SK-N-SH treated with all-trans-retinoic acid at 6 μM for 48 hours (cell line): ENCODE data around the gene CCDC87.
"Not testable (repeated sequence)": the region's sequence is repeated elsewhere in the genome, so short reads cannot be mapped to it uniquely, and the experiment has no call there.

Experiments used
- ATAC-seq: fragments of 200-7000 bp; cut with Tn5 transposase; 3 replicates; pipeline ENCODE4 v1.9.1; 2020; ENCODE audit warnings: mild to moderate bottlenecking, moderate library complexity
- ARNTL ChIP-seq: fragments of 450-650 bp; formaldehyde crosslinking; IDR thresholded peaks from 2 replicates; pipeline ENCODE4 v1.5.0; 2020; ENCODE audit warnings: low read depth, mild to moderate bottlenecking, moderate library complexity, borderline replicate concordance
- BACH2 ChIP-seq: fragments of 250-450 bp; sonication (Bioruptor Pico); IDR thresholded peaks from 2 replicates; pipeline ENCODE4 v1.9.0; 2021; ENCODE audit warnings: mild to moderate bottlenecking, borderline replicate concordance
- CSDC2 ChIP-seq: fragments of 250-450 bp; sonication (Bioruptor Pico); IDR thresholded peaks from 2 replicates; pipeline ENCODE4 v1.5.0; 2020; ENCODE audit warnings: mild to moderate bottlenecking, moderate library complexity
- ESRRG ChIP-seq: fragments of 250-450 bp; sonication (Bioruptor Pico); IDR thresholded peaks from 2 replicates; pipeline ENCODE4 v1.6.1; 2021; ENCODE audit warnings: mild to moderate bottlenecking
- GLIS3 ChIP-seq: fragments of 250-450 bp; sonication (Bioruptor Pico); IDR thresholded peaks from 2 replicates; pipeline ENCODE4 v1.5.0; 2020; ENCODE audit warnings: mild to moderate bottlenecking, moderate library complexity
- ISL1 ChIP-seq: fragments of 250-450 bp; sonication (Bioruptor Pico); IDR thresholded peaks from 2 replicates; pipeline ENCODE4 v2.1.2; 2022; ENCODE audit warnings: mild to moderate bottlenecking, moderate library complexity
- OSR1 ChIP-seq: fragments of 250-450 bp; sonication (Bioruptor Pico); IDR thresholded peaks from 2 replicates; pipeline ENCODE4 v1.8.0; 2022; ENCODE audit warnings: moderate library complexity, mild to moderate bottlenecking, inconsistent platforms
- PPARA ChIP-seq: fragments of 250-450 bp; sonication (Bioruptor Pico); IDR thresholded peaks from 2 replicates; pipeline ENCODE4 v1.5.0; 2020; ENCODE audit warnings: mild to moderate bottlenecking, borderline replicate concordance
- RARB ChIP-seq: fragments of 250-450 bp; sonication (Bioruptor Pico); IDR thresholded peaks from 2 replicates; pipeline ENCODE4 v1.8.0; 2021; ENCODE audit warnings: mild to moderate bottlenecking, moderate library complexity
- SNAI2 ChIP-seq: fragments of 250-450 bp; sonication (Bioruptor Pico); IDR thresholded peaks from 2 replicates; pipeline ENCODE4 v1.5.0; 2020; ENCODE audit warnings: mild to moderate bottlenecking, moderate library complexity
- TCF4 ChIP-seq: fragments of 250-450 bp; sonication (Bioruptor Pico); IDR thresholded peaks from 2 replicates; pipeline ENCODE4 v1.8.0; 2021; ENCODE audit warnings: mild to moderate bottlenecking, moderate library complexity, borderline replicate concordance
- ZC3H10 ChIP-seq: fragments of 250-450 bp; sonication (Bioruptor Pico); IDR thresholded peaks from 2 replicates; pipeline ENCODE4 v1.5.1; 2021; ENCODE audit warnings: mild to moderate bottlenecking, moderate library complexity
- ZFP30 ChIP-seq: fragments of 450-650 bp; formaldehyde crosslinking; IDR thresholded peaks from 2 replicates; pipeline ENCODE4 v1.5.0; 2022; ENCODE audit warnings: mild to moderate bottlenecking, moderate library complexity
- ZNF565 ChIP-seq: fragments of 450-650 bp; formaldehyde crosslinking; conservative IDR thresholded peaks from 2 replicates; pipeline ENCODE4 v1.5.0; 2020; ENCODE audit warnings: low read depth, mild to moderate bottlenecking, moderate library complexity
- ZNF70 ChIP-seq: fragments of 450-650 bp; formaldehyde crosslinking; IDR thresholded peaks from 2 replicates; pipeline ENCODE4 v1.5.0; 2020; ENCODE audit warnings: mild to moderate bottlenecking, moderate library complexity
- ZNF8 ChIP-seq: fragments of 450-650 bp; formaldehyde crosslinking; IDR thresholded peaks from 2 replicates; pipeline ENCODE4 v1.5.0; 2020; ENCODE audit warnings: mild to moderate bottlenecking, moderate library complexity
- TF ChIP-seq, protein P1 (sequence below): fragments of 250-450 bp; sonication (Bioruptor Pico); IDR thresholded peaks from 2 replicates; pipeline ENCODE4 v1.8.0; 2020; ENCODE audit warnings: mild to moderate bottlenecking, moderate library complexity, borderline replicate concordance
- TF ChIP-seq, protein P2 (sequence below): fragments of 250-450 bp; sonication (Bioruptor Pico); IDR thresholded peaks from 2 replicates; pipeline ENCODE4 v1.5.0; 2020; ENCODE audit warnings: mild to moderate bottlenecking, moderate library complexity
- TF ChIP-seq, protein P3 (sequence below): fragments of 250-450 bp; sonication (Bioruptor Pico); IDR thresholded peaks from 2 replicates; pipeline ENCODE4 v1.8.0; 2021; ENCODE audit warnings: low read depth, mild to moderate bottlenecking, moderate library complexity, borderline replicate concordance

CCDC87 gene

DNA sequence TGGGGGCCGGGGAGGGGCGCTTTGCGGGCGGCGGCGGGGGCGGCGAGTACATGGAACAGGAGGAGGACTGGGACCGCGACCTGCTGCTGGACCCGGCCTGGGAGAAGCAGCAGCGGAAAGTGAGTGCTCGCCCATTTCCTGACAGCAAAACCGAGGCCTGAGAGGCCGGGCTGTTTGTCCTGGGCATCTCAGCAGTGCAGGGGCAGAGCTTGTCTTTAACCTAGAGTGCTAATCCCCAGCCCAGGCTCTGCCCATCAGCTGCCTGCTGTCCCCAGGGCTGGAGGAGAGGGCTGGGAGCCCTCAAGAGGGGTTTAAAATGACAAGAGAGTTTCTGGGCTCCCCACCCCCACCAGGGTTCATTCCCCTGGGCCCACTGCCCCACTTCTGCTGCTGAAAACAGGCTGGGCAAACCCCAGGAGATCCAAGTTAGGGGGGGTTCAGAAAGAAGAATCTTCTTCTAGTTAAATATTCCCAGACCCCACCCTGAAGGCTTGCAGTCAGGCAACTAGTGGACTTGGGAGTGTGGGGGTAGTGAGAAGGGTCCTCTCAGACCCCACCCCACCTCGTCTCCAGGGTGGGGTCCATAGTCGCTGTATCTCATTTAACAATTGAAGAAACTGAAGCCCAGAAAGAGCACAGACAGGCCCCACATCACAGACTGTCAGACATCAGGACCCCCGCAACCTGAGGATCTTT is 45.7 kb downstream of the CCDC87 start:
- no peak for ATAC-seq
- TF ChIP-seq, protein P1, sequence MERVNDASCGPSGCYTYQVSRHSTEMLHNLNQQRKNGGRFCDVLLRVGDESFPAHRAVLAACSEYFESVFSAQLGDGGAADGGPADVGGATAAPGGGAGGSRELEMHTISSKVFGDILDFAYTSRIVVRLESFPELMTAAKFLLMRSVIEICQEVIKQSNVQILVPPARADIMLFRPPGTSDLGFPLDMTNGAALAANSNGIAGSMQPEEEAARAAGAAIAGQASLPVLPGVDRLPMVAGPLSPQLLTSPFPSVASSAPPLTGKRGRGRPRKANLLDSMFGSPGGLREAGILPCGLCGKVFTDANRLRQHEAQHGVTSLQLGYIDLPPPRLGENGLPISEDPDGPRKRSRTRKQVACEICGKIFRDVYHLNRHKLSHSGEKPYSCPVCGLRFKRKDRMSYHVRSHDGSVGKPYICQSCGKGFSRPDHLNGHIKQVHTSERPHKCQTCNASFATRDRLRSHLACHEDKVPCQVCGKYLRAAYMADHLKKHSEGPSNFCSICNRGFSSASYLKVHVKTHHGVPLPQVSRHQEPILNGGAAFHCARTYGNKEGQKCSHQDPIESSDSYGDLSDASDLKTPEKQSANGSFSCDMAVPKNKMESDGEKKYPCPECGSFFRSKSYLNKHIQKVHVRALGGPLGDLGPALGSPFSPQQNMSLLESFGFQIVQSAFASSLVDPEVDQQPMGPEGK (CRISPR knock-in tag), result no peak
- TF ChIP-seq ARNTL (CRISPR knock-in tag) (no peak), GLIS3 (CRISPR knock-in tag) (no peak), ZNF8 (CRISPR knock-in tag) (no peak), ZNF565 (CRISPR knock-in tag) (no peak), OSR1 (CRISPR knock-in tag) (no peak), CSDC2 (CRISPR knock-in tag) (no peak), ZNF70 (no peak), TCF4 (CRISPR knock-in tag) (no peak), BACH2 (CRISPR knock-in tag) (no peak)
- TF ChIP-seq, protein P2, sequence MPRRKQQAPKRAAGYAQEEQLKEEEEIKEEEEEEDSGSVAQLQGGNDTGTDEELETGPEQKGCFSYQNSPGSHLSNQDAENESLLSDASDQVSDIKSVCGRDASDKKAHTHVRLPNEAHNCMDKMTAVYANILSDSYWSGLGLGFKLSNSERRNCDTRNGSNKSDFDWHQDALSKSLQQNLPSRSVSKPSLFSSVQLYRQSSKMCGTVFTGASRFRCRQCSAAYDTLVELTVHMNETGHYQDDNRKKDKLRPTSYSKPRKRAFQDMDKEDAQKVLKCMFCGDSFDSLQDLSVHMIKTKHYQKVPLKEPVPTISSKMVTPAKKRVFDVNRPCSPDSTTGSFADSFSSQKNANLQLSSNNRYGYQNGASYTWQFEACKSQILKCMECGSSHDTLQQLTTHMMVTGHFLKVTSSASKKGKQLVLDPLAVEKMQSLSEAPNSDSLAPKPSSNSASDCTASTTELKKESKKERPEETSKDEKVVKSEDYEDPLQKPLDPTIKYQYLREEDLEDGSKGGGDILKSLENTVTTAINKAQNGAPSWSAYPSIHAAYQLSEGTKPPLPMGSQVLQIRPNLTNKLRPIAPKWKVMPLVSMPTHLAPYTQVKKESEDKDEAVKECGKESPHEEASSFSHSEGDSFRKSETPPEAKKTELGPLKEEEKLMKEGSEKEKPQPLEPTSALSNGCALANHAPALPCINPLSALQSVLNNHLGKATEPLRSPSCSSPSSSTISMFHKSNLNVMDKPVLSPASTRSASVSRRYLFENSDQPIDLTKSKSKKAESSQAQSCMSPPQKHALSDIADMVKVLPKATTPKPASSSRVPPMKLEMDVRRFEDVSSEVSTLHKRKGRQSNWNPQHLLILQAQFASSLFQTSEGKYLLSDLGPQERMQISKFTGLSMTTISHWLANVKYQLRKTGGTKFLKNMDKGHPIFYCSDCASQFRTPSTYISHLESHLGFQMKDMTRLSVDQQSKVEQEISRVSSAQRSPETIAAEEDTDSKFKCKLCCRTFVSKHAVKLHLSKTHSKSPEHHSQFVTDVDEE (CRISPR knock-in tag), result no peak

DNA sequence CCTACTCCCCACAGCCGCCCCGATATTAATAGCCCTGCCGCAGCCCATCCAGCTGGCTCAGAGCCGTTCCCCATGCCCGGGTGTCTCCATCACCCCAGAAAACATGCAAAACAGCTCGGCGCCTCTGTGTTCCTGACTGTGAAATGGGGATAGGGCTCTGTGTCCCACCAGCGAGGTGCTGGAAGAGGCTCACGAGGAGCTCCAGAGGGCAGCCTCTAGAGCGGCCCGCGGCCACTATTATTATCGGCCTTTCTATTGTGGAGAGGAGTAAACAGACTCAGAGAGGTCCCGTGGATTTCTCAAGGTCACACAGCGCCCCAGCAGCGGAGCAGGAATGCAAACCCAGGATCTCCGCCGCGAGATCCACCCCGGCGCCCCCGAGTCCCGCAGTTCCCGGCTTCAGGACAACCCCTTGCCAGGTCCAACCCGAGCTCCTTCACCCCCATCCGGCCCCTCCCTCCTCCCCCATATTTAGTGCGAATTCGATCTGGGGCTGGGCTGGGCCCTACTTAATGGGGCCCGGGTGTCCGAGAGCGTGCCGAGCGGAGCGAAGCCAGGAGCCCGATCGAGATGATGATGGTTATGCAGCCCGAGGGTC is 46.4 kb downstream of the CCDC87 start, which contains the start of gene ACTN3:
TSS of gene ACTN3 (plus strand) at position 536 of the 598 bp plus-strand sequence. CDS start at position 571, 35 bp downstream.
- TF ChIP-seq, protein P2 (CRISPR knock-in tag), result no peak
- TF ChIP-seq ZNF8 (CRISPR knock-in tag) (no peak), ARNTL (CRISPR knock-in tag) (no peak), GLIS3 (CRISPR knock-in tag) (peak; percentile 91; the same call in 1 of the 2 replicates), RARB (CRISPR knock-in tag) (no peak), PPARA (no peak), ESRRG (no peak)
- TF ChIP-seq, protein P1 (CRISPR knock-in tag), result no peak
- TF ChIP-seq, all 23 proteins: peak for 1
- ATAC-seq, result no peak; the same call in 2 of the 3 replicates

DNA sequence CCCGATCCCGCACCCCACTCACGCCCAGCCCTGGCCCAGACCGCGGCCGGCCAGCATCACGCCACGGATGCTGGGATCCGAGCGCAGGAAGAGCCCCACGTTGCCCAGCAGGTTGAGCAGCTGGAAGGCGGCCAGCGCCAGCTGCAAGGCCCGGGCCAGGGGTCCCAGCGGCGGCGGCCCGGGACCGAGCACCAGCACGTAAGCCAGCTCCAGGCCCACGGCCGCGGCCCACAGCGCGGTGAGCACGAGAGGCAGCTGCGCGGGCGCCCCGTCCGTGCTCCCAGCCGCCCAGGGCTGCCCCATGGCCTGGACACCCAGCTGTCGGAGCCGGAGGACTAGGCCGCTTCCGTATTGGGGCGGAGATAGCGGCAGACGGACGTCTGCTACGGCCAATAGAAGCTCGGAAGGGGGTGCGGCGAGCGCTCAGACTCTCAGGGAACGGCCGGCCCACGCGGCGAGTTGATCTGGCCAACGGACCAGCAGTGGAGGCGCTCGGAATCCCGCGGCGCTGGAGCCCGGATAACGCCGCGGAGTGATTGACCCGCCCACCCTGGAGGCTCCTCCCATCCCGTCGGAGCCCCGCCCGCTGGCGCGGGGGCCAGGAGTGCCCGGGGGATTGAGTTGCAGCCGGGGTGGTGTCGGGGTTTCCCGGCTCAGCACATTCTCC is 47.0 kb downstream of the CCDC87 start, which contains the start of gene ZDHHC24:
TSS of gene ZDHHC24 (minus strand) at position 348 of the 667 bp plus-strand sequence. CDS start at position 303, 45 bp downstream.
- TF ChIP-seq OSR1 (CRISPR knock-in tag) (no peak), ZNF565 (CRISPR knock-in tag) (no peak), ZFP30 (CRISPR knock-in tag) (no peak), SNAI2 (CRISPR knock-in tag) (no peak), ZC3H10 (CRISPR knock-in tag) (no peak), ISL1 (CRISPR knock-in tag) (no peak)
- TF ChIP-seq, protein P3, sequence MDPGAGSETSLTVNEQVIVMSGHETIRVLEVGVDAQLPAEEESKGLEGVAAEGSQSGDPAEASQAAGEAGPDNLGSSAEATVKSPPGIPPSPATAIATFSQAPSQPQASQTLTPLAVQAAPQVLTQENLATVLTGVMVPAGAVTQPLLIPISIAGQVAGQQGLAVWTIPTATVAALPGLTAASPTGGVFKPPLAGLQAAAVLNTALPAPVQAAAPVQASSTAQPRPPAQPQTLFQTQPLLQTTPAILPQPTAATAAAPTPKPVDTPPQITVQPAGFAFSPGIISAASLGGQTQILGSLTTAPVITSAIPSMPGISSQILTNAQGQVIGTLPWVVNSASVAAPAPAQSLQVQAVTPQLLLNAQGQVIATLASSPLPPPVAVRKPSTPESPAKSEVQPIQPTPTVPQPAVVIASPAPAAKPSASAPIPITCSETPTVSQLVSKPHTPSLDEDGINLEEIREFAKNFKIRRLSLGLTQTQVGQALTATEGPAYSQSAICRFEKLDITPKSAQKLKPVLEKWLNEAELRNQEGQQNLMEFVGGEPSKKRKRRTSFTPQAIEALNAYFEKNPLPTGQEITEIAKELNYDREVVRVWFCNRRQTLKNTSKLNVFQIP (CRISPR knock-in tag), result no peak
- TF ChIP-seq, protein P1 (CRISPR knock-in tag), result no peak
- peak; percentile 98 for ATAC-seq

DNA sequence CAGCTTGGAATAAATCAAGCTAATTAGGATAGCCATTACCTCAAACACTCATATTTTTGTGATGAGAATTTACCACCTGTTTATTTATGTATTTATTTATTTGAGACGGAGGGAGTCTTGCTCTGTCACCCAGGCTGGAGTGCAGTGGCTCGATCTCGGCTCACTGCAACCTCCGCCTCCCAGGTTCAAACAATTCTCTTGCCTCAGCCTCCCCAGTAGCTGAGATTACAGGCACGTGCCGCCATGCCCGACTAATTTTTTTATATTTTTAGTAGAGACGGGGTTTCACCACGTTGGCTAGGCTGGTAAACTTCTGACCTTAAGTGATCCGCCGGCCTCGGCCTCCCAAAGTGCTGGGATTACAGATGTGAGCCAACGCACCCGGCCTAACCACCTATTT is 47.9 kb downstream of the CCDC87 start:
- not testable (repeated sequence) for ATAC-seq
